NCI-H2107 treated with DMSO at 0.1 percent for 48 hours (cell line): ENCODE measurements around the gene AURKB.
A peak's percentile ranks its signal among the peaks of the same experiment; 100 is the strongest.
"Not testable (repeated sequence)": the region's sequence is repeated elsewhere in the genome, so short reads cannot be mapped to it uniquely, and the experiment has no call there.

Source experiments
- DNase-seq: peaks from one replicate; lab custom pipeline; 2025; ENCODE audit not compliant: unreplicated experiment; lab: John Stamatoyannopoulos, UW

Gene AURKB

DNA sequence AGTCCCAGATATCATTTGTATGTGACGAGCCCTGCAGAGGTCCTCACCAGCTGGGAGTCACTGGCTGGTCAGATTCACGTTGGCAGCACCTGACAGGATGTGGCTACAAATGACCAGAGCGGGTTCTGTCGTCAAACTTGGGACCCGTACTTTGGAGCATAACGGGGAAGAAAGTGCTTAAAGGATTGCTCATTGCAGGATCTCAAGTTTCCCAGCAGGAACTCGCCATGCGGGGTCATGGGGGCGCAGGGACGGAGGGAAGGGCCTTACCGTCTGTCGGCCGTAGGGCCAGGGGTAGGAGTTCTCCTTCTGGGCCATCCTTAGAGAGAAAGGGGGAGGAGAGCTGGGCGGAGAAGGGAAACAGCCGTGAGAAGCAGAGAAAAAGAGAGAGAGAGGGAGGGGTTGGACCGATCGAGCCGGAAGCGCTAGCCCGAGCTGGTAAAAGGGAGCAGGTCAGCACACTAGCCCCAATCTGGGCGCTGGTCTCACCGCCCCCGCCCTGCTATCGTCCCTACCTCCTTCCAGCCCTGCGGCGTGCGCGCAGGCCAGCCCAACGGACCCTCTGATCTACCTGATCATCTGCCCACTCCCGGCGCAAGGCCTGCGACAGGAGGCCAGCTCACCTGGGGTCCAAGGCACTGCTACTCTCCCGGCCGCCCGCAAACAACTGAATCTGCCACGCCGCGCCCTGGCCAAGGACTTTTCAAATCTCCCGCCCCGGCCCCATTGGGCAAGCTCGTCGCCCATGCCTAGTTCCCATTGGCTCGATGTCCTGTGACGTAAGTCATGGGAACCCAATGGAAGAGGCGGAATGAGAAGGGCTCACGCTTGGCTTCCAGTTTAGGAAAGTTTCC, at the start of gene AURKB:
Gene AURKB (minus strand): TSS at position 669 of the 854 bp plus-strand sequence. CDS start 351 bp downstream, at position 318.
- peak; percentile 44 for DNase-seq

DNA sequence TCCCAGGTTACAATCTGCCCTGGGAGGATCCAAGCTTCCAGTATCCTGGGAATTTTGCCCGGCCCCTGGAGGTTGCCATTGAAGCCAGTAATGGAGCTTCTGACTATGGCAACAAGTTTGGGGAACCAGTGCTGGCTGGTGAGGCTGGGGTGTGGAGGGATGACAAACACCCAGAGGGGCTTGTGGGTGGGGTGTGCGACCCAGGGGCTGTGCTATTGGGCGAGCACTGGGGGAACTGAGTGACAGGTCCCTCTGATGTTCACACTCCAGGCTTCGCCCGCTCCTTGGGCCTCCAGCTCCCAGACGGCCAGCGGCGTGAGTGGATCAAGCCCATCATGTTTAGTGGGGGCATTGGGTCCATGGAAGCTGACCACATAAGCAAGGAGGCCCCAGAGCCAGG, 47.4 kb upstream of the AURKB start:
- no peak for DNase-seq

DNA sequence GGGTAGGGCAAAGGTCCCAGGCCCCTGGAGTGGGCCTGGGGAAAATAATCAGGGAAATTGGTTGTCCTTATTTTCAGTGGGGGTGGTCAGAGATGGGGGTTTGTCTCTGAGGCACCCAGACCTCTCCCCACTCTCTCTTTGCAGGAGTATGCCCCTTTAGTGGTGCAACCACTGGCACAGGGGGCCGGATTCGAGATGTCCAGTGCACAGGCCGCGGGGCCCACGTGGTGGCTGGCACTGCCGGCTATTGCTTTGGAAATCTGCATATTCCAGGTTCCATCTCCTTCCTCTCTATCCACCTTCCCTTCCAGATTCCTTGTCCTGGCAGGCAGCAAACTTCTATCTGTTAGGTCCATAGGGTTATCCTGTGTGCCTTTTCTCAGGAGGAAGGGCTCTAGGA, 46.3 kb upstream of the AURKB start:
- DNase-seq, result no peak

DNA sequence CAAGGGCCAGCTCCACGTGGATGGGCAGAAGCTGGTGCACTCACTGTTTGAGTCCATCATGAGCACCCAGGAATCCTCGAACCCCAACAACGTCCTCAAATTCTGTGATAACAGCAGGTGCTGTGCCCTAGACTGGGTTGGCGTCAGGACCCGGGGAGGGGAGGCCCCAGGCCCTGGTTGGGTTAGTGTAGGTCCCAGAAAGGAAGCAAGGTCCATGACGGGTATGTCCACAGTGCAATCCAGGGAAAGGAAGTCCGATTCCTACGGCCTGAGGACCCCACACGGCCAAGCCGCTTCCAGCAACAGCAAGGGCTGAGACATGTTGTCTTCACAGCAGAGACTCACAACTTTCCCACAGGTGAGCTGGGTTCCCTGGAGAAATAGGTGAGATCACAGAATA, 45.9 kb upstream of the AURKB start:
- DNase-seq, result no peak

DNA sequence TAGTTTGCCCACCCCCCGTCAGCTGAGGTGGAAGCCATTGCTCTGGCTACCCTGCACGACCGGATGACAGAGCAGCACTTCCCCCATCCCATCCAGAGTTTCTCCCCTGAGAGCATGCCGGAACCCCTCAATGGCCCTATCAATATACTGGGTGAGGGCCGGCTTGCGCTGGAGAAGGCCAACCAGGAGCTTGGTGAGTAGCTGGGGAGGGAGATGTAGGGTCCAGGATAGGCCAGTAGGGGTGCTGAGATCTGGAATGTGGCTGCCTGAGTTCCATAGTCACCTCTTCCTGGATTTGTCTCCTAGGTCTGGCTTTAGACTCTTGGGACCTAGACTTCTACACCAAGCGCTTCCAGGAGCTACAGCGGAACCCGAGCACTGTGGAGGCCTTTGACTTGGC, 45.1 kb upstream of the AURKB start:
- DNase-seq, result no peak

DNA sequence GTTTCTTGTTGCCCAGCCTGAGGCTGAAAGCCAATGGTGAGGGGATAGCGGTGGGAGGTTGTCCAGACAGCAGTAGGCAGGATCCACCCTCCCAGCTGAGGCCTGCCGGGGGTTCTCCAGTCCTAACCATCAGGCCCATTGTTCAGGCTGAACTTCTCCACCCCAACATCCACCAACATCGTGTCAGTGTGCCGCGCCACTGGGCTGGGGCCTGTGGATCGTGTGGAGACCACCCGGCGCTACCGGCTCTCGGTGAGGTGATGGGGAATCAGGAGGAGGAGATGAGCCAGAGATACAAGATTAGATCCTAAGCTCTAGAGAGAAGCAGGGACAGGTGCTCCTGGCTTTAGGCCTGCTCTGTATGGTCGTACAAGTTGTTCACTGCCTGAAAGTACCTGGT, 44.5 kb upstream of the AURKB start:
- no peak for DNase-seq

DNA sequence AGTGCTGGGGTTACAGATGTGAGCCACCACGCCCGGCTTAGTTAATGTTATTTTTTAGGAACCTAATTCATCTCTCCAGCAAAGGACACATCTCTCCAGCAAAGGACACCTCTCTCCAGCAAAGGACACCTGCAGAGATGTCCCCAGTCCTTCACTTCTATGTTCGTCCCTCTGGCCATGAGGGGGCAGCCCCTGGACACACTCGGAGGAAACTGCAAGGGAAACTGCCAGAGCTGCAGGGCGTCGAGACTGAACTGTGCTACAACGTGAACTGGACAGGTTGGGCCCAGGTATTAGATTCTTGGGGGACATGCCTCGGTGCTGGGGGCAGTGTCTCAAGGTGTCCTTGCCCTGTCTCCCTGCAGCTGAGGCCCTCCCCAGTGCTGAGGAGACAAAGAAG, 43.4 kb upstream of the AURKB start:
- no peak for DNase-seq

DNA sequence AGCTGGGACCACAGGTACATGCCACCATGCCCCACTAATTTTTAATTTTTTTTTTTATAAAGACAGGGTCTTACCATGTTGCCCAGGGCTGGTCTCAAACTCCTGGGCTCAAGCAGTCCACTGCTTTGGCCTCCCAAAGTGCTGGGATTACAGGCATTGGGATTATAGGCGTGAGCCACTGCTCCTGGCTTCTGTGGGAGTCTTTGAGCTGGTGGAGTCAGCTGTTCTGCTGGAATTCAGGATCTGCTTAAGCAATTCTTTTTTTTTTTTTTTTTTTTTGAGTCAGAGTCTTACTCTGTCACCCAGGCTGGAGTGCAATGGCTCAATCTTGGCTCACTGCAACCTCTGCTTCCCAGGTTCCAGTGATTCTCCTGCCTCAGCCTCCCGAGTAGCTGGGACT, 41.0 kb upstream of the AURKB start:
- DNase-seq, result not testable (repeated sequence)

DNA sequence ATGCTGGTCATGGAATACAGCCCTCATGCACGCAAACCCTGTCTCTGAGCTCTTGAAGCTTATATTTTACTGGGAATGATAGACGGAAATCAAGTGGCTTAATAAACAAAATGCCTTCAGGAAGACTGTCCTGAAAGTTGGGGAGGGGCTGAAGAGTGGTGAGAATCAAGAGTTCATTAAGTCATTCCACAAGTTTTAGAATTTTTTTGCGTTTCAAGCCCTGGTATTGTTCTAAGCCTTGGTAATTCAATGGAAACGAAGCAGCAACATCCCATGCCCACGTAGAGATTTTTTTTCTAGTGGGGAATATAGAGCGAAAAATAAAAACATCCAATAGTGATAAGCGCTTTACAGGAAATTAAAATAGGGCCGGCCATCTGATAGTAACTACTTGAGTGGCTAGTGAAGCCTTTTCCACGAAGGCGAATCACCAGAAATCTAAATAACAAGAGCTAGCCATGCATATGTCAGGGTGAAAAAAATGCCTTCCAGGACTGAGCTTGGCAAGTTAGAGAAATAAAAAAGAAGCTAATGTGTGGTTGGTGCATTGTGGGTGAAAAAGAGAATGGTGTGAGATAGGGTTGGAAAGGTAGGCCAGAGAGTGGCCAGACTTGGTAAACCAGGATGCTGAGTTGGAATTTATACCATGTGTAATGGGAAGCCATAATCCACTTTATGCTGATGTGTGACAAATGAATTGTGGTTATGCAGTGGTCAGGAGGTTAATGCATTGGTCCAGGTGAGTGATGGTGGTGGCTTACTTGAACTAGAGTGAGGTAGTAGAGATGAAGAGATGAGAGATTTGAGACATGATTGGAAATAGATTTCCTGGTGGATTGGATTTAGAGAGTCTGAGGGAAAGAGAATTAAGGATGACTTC, 39.5 kb upstream of the AURKB start:
- DNase-seq, result no peak

DNA sequence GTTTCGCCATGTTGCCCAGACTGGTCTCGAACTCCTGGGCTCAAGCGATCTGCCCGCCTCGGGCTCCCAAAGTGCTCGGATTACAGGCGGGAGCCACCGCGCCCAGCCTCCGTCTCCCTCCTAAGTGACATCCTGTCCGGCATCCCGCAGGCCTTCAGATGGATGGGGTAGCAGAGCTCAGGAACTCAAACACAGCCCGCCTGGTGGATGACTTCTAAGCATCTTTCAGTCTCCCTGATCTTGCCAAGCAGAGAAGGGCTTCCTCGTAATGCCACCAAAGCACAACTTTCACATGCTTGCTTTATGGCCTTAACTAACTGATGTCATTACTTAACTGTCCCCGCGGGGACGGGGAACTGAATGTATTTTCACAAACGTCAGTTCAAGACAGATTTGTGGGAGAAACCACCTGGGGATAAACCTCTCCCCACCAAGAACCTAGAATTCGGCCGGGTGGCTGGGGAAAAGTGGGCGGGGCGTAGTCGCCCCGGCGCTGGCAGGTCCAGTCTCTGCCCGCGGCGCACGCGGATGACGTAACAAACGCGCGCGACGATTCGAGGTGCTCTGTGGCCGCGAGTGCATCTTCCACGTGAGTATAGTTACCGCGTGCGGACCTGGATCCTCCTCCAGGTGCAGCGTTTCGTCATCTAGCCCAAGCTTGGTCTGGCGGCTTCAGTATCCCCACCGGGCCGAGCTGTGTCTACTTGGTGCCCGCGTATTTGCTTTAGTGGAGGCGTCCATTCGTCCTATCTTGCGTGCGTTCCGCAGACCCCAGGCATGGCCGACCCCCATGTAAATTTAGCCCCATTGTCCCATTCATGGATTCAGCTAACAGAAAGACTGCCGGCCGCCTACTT, 38.6 kb upstream of the AURKB start, which contains the start of gene PFAS:
Gene PFAS (plus strand): TSS at position 539 of the 857 bp plus-strand sequence. CDS start 4,649 bp downstream, outside the sequence.
- peak; percentile 85 for DNase-seq

DNA sequence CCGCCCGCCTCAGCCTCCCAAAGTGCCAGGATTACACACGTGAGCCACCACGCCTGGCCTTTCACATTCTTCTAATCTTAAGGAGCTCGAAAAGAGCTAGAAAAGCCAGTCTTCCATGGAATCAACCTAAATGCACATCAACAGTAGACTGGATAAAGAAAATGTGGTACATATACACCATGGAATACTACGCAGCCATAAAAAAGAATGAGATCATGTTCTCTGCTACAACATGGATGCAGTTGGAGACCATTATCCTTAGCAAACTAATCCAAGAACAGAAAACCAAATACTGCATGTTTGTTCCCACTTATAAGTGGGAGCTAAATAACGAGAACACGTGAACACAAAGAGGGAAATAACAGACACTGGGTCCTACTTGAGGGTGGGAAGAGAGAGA, 34.4 kb upstream of the AURKB start:
- DNase-seq, result no peak

DNA sequence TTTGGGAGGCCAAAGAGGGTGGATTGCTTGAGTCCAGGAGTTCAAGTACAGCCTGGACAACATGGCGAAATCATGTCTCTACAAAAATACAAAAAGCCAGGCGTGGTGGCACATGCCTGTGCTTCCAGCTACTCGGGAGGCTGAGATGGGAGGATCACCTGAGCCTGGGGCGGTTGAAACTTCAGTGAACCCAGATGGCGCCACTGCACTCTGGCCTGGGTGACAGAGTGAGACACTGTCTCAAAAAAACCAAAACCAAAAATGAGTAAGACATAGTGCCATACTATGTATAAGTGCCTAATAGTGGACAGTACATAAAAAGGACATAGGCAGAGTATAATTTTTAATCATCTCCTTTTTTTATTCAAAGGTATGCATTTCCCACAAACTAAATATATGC, 33.5 kb upstream of the AURKB start:
- no peak for DNase-seq

DNA sequence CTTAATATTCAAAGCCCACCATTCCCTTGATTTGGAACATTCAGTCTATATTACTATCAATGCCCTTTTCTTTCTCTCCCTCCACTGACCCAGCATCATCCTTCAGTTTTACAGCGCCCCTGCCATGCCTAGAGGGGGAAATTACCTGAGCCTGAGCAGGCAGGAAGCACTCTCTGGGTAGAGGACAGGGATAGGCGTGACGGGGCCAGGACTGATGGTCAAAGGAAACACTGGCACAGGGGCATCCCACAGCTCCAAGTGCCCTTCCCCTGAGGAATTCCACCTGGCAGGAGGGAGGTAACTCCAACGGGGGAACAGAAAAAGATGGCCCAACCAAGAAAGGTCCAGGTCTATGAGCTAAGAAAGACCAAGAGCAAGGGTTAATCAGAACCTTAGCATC, 27.5 kb upstream of the AURKB start:
- no peak for DNase-seq

DNA sequence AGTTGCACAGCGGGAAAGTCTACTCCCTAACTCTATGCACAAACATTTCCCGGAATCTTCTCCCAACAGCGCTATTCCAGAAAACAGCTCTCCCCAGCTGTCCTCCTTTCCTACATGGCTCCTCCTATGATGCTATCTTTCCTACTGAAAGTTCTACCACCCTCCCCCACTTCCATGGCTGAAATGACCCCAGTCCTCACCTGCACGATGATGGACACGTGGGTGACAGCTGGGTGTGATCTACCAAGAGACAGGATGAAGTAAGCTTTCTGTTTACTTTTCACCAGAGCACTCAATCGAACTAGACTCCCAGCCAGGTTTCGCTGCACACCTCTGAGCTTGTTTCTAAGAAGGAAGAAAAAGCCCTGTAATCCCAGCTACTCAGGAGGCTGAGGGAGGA, 26.8 kb upstream of the AURKB start:
- no peak for DNase-seq

DNA sequence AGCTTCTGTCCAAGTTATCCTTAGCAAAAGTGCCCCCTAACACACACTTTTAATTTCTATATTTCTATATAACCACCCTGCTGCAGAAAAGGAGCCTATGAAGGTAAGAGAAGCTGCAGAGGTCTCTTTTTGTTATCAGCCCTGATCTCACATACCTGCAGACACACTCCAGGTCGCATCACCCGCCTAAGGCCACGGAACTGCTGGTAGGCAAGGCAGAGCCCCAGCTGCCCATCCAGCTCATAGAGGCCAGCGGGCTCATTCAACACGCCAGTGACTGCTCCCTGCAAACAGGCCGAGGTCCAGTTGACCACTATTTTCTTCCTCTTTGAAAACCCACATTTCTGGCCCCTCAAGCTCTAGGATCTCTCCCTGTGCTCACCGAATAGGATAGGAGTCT, 25.3 kb upstream of the AURKB start:
- DNase-seq, result no peak

DNA sequence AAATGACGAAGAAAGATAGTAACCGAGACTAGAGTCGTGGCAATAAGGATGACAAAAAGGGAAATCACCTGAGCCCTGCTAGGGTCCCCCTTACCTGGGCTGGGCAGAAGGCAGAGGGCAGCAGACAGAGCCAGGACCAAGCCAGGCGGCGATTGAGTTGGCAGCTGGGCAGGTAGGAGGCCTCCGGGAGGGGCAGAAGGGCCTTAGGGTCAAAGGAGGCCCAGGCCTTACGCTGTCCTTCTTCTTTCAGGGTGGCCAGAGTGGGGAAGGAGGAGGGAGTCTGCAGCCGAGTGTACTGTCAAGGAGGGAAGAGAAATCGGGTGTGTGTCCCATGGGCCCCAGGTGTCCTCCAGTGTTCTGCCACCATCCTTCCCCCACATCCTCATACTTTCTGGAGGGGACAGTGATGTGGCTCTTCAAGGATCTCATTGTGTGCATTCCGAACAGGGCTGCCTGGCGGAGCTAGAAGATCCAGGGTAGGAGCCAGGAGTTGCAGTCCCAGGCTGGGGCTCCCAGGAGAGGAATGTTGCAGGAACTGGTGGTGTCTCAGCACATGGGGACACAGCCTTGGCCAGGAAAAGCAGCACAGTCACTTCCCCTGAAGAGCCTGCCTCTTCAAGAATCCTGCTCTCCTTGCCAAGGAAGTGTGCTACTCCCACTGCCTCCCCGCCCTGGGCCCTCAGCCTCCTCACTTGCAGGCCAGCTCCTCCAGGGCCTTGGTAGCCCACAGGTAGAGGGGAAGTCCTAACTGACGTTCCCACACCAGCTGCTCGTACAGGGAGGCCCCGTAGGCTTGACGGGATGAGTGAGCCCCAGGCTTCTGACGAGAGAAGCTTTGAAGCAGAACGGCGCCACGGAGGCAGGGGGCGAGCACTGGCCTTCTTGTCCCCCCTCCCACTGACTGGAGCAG, 24.2 kb upstream of the AURKB start:
- DNase-seq, result no peak

DNA sequence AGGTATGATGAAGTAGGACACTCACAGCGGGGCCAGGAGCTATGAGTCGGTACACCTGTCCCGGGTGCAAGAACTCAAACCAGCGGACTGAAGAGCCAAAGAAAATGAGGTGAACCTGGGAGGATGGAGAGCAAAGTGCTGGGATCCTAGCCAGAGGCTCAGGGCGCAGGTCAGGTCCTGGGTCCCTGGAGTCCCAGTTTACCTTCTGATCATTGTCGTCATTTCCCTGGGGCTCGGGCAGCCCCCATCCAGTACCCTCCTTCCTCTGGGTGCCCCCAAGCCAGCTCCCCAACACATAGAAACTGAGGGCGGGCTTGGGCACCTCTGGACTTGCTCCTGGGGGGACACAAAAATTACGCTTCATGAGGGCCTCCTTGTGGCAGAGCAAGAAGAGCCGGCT, 21.3 kb upstream of the AURKB start:
- DNase-seq, result no peak

DNA sequence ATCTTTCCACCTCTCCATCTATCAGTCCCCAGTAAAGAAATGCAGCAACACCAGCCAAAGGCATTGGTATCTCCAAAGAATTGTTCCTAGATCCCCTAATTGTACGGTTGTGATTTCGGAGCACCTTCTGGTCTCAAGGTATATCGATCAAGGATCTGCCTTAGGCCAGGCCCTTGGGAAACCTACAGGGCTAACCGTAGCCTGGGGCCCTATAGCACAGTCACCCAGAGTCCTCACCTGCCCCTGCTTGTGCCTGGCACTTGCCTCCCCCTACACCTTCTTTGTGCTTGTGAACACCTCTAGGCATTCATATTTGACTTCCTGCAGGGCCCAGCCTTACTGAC, 16.8 kb upstream of the AURKB start:
- no peak for DNase-seq

DNA sequence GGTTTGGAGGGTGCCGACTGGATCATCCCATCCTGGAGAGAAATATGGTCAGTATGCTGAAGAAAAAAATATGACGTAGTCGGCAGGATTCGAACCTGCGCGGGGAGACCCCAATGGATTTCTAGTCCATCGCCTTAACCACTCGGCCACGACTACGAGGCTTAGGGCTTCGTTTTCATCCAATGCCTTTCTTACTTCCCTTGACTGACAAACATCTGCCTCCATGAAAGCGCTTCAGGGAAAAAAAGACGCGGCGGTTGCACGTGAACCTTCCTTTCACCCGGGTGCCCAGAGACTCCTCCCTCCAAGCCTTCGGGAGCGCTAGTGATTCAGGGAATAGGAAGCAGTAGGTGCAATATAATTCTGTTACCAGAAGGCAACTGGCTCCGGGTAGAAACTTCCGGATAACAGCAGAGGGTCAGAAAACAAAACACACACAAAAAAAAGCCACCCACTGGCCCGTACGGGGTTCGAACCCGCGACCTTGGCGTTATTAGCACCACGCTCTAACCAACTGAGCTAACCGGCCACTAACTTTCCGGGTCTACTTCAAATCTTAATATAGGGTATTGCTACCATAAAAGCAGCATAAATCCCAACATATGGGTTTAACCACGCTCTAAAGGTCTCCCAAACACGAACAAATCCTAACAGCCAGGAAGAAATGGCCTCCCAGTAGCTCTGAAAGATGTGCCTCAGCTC, 16.3 kb upstream of the AURKB start:
- peak; percentile 18 for DNase-seq
